HG02678 (cell line): Measurements from ENCODE around the gene HS3ST1.

Source experiments
- ATAC-seq: cut with Tn5 transposase; IDR thresholded peaks from one replicate; pipeline ENCODE4 v1.9.1; 2021; ENCODE audit warnings: mild to moderate bottlenecking, moderate library complexity; ENCODE audit not compliant: unreplicated experiment

Gene HS3ST1

GRCh38 chr4:11428231-11428898, at the start of gene HS3ST1:
Gene HS3ST1, minus strand, starts transcription at chr4:11428894. Its CDS starts 28,889 bp downstream, at chr4:11400005.
- peak; percentile 33 for ATAC-seq

GRCh38 chr4:11475871-11476270, 47.2 kb upstream of the HS3ST1 start:
- ATAC-seq = no peak

DNA sequence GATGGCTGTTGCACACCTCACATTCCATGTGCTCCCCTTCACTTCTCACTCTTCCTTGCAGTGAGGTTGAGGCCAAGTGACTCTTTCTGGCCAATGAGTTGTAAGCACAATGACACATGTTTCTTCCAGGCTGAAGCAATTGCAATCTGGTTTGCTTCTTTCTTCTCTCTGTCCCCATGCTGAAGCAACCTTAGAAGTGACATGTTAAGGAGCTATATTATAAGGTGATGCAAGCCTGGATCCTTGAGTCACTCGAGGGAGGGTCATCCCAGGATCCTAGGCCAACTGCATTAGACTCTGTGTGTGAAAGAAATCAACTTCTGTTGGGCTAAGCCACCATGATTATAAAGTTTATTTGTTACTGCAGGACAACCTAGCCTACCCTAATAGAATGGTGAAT, 45.5 kb upstream of the HS3ST1 start:
- ATAC-seq = no peak

DNA sequence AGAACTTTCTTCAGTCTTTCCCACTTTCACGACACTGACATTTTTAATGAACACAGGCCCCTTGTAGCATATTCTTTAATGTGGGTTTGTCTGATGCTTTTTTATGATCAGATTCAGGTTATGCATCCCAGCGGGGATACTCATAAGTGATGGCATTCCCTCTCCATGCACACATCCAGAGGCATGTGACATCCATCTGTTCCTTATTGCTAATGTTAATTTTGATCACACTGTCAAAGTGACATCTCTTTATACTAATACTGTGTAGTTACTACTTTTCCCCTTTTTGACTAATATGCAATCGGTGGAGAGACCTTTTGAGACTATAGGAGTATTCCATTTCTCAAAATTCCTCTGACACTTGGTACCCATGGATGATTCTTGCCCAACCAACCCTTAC, 43.8 kb upstream of the HS3ST1 start:
- no peak for ATAC-seq

- peak; percentile 69 for ATAC-seq
Observed at GRCh38 chr4:11471618-11472017, 42.9 kb upstream of the HS3ST1 start.

GRCh38 chr4:11471046-11471441, 42.4 kb upstream of the HS3ST1 start:
- no peak for ATAC-seq

DNA sequence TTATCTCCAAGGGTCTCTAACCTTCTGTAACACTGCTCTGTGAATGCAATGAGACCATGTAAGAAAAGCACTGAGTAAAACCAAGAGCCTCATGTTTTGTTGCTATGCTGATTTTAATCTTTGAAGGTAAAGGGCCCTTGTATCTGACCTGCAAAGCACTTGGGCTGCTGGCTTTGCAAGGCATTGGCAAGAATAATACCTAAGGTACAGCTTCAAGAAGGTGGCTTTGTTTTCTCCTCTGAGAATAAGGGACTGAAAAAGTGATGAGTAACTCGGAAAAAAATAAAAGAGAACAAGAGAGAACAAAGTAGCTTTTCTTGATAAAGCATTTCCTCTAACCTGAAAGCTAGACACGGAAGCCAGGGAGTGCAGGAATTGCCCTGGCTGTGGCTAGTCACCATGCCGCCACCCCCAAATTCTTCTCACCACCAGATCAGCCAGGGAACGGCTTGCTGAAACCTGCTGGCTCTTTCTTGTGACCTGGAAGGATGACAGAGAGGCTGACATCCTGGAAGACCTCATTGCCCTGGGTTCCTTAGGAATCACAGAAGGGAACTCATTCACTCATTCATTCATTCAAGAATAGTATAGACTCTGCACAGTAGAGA, 41.8 kb upstream of the HS3ST1 start:
- peak; percentile 50 for ATAC-seq

GRCh38 chr4:11469650-11470437, 41.1 kb upstream of the HS3ST1 start:
- ATAC-seq = peak; percentile 70

- ATAC-seq = no peak
Observed at GRCh38 chr4:11468901-11469300, 40.2 kb upstream of the HS3ST1 start.

DNA sequence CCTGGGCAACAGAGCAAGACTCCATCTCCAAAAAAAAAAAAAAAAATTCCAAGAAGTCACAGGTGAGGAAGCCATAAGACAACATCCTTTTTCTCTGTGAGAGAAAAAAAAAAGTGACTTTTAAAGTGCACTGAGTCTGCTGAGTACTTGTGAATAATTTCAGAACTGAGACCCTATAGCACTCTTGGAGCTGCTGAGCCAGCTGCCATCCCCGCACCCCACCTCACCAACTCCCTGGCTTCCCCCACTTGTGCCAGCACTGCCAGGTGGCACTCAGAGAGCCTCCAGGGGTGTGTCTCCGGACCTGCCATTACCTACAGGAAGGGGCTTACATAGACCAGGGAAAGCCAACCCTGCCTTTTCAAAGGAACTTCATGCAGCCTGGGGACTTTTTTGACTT, 39.2 kb upstream of the HS3ST1 start:
- no peak for ATAC-seq

DNA sequence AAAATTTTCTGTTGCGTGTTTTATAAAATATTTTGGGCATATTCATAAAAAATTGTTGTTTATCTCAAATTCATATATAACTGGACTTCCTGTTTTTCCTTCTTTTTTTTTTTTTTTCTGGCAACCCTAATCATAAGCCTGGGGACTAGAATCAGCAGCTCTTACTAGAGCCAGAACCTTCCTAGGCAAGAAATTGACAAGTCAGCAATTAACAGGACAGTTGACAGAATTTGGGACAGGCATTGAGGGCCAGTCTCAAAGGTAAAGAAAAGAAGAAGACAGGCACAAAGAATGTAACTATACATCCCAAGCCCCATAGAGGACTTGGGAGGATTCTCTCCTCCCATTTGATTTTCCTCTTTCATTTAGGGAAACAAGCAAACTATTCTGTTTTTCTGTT, 35.0 kb upstream of the HS3ST1 start:
- ATAC-seq = no peak

- ATAC-seq = no peak
Observed at GRCh38 chr4:11456401-11456800, 27.7 kb upstream of the HS3ST1 start.

- no peak for ATAC-seq
Observed at GRCh38 chr4:11455201-11455835, 26.6 kb upstream of the HS3ST1 start.

- ATAC-seq = no peak
Observed at GRCh38 chr4:11451716-11452115, 23.0 kb upstream of the HS3ST1 start.

DNA sequence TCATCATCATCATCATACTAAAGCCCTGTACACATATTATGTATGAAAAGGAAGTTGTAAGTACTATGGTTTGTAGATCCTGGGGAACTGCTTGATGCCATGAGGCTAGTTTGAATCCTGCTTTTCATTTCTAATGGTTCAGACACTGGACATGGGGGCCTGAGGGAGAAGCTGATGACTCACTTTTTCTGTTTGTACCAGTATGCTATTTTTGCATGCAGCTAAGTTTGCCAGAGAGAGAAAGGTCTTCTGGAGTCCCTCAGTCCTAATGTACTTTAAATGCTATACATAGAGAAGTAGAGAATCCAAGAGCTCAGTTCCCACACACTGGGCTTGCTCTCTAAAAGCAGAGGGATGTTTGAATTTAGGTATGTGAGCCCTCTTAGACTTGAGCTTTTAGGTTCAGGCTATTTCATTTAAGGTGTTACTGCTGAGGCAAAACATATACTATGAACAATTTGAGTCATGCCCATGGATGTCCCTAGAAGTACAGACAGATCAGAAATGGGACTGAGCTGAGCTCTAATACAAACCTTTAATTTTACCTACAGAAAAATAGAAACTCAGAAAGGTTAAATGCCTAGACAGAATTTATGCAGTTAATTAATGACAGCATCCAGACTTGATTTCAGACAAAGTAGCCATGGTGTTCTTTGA, 17.6 kb upstream of the HS3ST1 start:
- ATAC-seq = no peak

DNA sequence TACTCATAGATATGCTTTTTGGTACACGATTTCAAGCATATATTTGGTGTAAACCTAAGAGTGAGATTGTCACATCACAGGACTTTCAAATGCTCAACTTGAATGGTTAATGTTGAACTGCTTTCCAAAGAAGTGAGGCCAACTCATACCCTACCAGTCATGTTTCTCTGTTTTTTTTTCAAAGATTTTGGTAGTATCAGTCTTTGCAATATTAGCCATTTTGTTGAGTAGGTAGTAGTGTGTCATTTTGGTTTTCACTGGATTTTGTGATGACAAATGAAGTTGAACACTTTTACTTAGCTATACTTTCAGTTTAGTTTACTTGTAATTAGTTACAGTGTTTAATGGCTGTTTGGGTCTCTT, 12.5 kb upstream of the HS3ST1 start:
- no peak for ATAC-seq

DNA sequence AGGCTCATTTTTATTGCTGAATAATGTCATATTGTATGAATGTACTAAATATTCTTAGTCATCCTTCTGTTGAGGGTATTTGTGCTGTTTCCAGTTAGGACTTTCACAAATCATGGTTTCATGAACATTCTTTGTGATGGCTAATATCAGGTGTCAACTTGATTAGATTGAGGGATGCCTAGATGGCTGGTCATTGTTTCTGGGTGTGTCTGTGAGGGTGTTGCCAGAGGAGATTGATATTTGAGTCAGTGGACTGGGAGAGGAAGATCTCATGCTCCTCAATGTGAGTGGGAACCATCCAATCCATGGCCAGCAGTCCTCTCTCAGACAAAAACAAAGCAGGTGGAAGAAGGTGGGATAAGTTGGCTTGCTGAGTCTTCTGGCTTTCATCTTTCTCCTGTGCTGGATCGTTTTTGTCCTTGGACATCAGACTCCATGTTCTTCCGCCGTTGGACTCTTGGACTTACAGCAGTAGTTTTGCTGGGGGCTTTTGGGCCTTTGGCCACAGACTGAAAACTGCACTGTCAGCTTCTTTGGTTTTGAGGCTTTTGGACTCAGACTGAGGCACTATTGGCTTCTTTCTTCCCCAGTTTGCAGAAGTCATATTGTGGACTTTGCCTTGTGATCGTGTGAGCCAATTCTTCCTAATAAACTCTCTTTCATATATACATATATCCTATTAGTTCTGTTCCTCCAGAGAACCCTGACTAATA, 11.9 kb upstream of the HS3ST1 start:
- no peak for ATAC-seq

DNA sequence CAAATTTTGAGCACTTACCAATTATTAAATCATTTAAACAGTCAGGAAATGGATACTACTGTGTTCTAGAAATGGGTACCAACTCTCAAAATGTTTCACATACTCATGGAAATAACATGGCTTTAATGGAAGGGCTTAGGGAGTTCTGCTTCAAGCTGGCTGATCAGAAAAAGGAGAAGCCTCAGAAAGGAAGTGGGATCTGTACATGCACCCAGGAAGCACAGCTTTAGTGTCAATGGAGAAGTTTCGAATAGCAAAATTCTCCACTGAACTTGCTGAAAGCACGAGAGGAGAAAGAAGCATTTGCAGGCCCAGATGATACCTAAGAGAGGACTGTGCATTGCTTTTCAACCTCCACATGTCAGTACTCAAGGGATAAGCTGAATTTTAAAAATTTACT, 11.1 kb upstream of the HS3ST1 start:
- ATAC-seq = no peak

DNA sequence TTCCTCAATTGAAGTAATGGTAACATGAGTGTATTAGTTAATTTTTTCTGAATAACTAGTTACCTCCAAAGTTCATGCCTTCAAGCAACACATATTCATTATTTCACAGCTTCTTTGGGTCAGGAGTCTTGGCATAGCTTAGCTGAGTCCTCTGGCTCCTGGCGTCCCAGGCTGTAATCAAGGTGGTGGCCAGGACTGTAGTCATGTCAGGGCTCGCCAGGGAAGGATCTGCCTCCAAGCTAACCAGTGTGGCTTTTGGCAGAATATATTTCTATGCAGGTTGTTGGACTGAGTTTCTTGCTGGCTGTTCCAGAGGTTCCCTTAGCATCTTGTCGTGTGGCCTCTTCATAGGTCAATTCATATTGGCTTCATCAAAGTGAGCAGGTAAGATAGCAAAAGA, 10.0 kb upstream of the HS3ST1 start:
- no peak for ATAC-seq

DNA sequence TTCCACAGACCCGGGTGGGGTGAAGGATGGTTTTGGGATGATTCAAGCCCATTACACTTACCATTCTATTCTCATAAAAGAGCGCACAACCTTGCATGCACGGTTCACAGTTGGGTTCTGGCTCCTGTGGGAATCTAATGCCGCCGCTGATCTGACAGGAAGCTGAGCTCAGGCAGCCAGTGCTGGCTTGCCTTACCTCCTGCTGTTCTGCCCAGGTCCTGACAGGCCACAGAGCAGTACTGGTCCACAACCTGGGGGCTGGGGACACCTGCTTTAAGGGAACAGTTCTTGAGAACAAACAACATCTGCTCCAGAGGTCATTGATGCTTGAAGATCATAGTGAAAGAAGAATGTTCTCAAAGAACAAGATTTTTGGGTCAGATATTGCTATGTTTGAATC, 8.0 kb upstream of the HS3ST1 start:
- ATAC-seq = no peak

GRCh38 chr4:11436084-11436483, 7.4 kb upstream of the HS3ST1 start:
- ATAC-seq = no peak
